Measurements from ENCODE around the gene ZNF425.
"Not testable (repeated sequence)": the region's sequence is repeated elsewhere in the genome, so short reads cannot be mapped to it uniquely, and the experiment has no call there.

Gene ZNF425

DNA sequence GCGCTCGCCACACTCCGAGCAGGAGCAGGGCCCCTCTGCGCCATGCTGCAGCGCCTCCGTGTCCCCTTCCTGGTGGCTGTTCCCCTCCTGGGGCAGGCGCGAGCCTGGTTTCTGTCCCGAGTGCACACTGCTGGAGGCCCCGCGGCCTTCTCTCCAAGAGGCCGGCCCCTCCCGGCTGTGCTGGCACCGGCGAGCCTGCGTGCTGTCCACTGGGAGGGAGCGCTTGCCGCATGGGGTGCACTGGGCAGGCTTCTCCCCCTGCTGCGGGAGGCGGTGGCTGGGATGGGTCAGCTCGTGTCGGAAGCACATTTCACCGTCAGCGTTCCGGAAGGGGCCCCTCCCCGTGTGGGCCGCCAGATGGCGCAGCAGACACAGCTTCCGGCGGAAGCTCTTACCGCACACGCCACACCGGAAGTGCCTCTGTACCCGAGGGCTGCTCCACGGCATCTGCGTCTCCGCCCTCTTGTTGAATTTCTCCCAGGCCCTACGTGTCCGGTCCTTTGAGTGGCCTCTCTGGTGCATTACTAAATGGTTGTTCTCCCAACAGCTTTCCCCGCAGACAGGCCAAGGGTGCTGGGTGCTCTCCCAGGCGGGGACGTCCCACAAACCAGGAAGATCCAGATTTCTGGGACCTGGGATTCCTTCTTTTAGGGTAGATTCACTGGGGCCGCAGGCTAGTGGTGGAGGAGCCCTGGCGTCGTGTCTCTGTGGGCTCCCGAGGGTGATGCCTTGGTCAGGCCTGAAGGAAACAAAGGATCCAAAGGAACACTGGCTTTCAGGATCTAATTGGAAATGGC, 54.3 kb downstream of the ZNF425 start:
- peak; percentile 11 for DNase-seq

DNA sequence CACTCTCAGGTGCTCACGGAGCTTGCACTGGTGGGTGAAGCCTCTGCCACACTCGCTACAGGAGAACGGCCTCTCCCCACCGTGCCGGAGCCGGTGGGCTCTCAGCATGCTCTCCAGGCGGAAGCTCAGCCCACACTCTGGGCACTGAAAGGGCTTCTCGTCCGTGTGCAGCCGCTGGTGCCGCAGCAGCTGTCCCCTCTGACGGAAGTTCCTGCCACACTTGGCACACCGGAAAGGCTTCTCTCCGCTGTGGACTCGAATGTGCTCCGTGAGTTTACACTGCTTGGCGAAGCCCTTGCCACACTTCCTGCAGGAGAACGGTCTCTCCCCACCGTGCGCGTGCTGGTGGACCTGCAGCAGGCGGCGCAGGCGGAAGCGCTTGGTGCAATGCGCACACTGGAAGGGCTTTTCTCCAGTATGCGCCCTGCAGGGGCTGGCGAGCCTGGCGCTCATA, 54.9 kb downstream of the ZNF425 start:
- no peak for DNase-seq

GRCh38 chr7:149070372-149071125, 55.6 kb downstream of the ZNF425 start:
- DNase-seq, result no peak

- no peak for DNase-seq
Observed at GRCh38 chr7:149067869-149068268, 58.3 kb downstream of the ZNF425 start.

GRCh38 chr7:149063476-149063875, 62.6 kb downstream of the ZNF425 start:
- DNase-seq, result no peak

DNA sequence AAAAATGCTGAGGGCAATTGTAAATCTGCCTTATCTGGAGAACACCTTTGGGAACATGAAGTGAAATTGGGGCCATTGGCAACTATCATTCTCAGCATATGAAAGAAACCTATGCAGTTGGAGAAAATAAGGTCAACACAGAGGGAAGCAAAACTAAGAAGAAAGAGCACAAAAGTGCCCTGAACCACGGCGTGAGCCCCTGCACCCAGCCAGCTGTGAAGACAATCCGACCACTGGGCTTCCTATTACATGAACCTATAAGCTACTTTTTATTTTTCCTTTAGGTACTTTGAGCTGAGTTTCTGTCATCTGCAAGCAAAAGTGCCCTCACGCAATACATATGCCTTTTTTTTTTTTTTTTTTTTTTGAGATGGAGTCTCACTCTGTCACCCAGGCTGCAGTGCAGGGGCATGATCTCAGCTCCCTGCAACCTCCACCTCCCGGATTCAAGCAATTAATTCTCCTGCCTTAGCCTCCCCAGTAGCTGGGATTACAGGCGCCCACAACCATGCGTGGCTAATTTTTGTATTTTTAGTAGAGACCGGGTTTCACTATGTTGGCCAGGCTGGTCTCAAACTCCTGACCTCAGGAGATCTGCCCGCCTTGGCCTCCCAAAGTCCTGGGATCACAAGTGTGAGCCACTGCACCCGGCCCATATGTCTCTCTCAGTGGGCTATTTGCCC, 63.8 kb downstream of the ZNF425 start:
- not testable (repeated sequence) for DNase-seq

- no peak for DNase-seq
Observed at GRCh38 chr7:149060156-149060555, 66.0 kb downstream of the ZNF425 start.

- DNase-seq, result no peak
Observed at GRCh38 chr7:149053885-149054284, 72.2 kb downstream of the ZNF425 start.

DNA sequence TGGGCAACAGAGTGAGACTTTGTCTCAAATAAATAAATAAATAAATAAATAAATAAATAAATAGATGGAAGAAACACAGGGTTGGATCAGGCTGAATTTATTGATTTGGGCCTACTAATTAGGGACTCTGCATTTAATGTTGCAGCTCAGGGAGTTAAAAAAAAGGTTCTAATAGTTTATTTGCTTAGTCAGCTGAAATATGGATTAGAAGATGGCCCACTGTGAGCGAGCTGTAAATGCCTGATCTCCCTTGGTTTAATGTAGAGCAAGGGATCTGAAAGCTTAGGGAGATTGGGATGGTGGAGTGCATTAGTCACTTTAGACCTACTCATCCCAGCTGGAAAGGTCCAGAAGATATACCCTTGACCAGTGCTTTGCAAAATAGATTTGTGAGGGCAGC, 72.7 kb downstream of the ZNF425 start:
- DNase-seq, result no peak
